PC-9 (cell line): ENCODE data around the gene ASB1. TPM values are rescaled to one million over a fixed set of nuclear protein-coding genes. Genes with fewer than 3 reads are reported as not detected.

Experiments used
- BruUV-seq: library from RNA; stranded (reverse); fragments of 400-500 nt; replicated peaks from 2 replicates; lab custom pipeline; 2021; lab: Mats Ljungman, UMichigan
- CTCF ChIA-PET: fragments of 300-600 bp; sonication (Branson Sonifier 250); formaldehyde crosslinking; loops from one replicate; lab custom pipeline; 2022; ENCODE audit warnings: antibody characterized with exemption; lab: Charles Lee
- POLR2A ChIA-PET: fragments of 300-600 bp; sonication (Branson Sonifier 250); formaldehyde crosslinking; loops from one replicate; lab custom pipeline; 2022; ENCODE audit warnings: antibody characterized with exemption; ENCODE audit not compliant: unreplicated experiment; lab: Charles Lee
- DNase-seq, 2 experiments: peaks; one replicate each; pipeline versions ENCODE4 v3.0.0 to v3.0.0-alpha.2; 2015 to 2022; ENCODE audit warnings: mixed read lengths in 1 of 2
- H2AFZ ChIP-seq: fragments of 200-600 bp; sonication (generic); 2 replicates; pipeline ENCODE4 v1.8.1; 2017; ENCODE audit warnings: antibody characterized with exemption
- H3F3A ChIP-seq: fragments of 200-600 bp; sonication (generic); 2 replicates; pipeline ENCODE4 v1.8.1; 2017; ENCODE audit warnings: antibody characterized with exemption, mild to moderate bottlenecking, low read depth; ENCODE audit not compliant: insufficient read depth
- H3K27ac ChIP-seq: fragments of 200-600 bp; sonication (generic); 2 replicates; pipeline ENCODE4 v1.6.1; 2016; ENCODE audit warnings: mixed run types
- H3K27me3 ChIP-seq: fragments of 200-600 bp; sonication (generic); 2 replicates; pipeline ENCODE4 v1.6.1; 2016; ENCODE audit warnings: low read depth, mixed run types; ENCODE audit not compliant: insufficient read depth
- H3K36me3 ChIP-seq: fragments of 200-600 bp; sonication (generic); 2 replicates; pipeline ENCODE4 v1.6.1; 2016; ENCODE audit warnings: low read depth, mixed run types
- H3K4me1 ChIP-seq: fragments of 200-600 bp; sonication (generic); replicated peaks from 2 replicates; pipeline ENCODE4 v1.6.1; 2016; ENCODE audit warnings: mixed run types; ENCODE audit not compliant: insufficient read depth
- H3K4me2 ChIP-seq: fragments of 200-600 bp; sonication (generic); 2 replicates; pipeline ENCODE4 v1.6.1; 2017; ENCODE audit warnings: mixed run types
- H3K4me3 ChIP-seq: fragments of 200-600 bp; sonication (generic); 2 replicates; pipeline ENCODE4 v1.6.1; 2016; ENCODE audit warnings: mixed run types
- H3K79me2 ChIP-seq: fragments of 200-600 bp; sonication (generic); 2 replicates; pipeline ENCODE4 v1.6.1; 2017; ENCODE audit warnings: low read depth, mixed run types
- H3K9me2 ChIP-seq: fragments of 200-600 bp; sonication (generic); 2 replicates; pipeline ENCODE4 v1.8.1; 2017; ENCODE audit warnings: mild to moderate bottlenecking; ENCODE audit not compliant: insufficient read depth
- H3K9me3 ChIP-seq: fragments of 200-600 bp; sonication (generic); 2 replicates; pipeline ENCODE4 v1.8.1; 2016; ENCODE audit warnings: low read depth; ENCODE audit not compliant: insufficient read depth
- H4K20me1 ChIP-seq: fragments of 200-600 bp; sonication (generic); 2 replicates; pipeline ENCODE4 v1.8.1; 2017; ENCODE audit not compliant: insufficient read depth
- EZH2 ChIP-seq: fragments of 200-600 bp; sonication (generic); IDR thresholded peaks from 2 replicates; pipeline ENCODE4 v1.8.0; 2017; ENCODE audit warnings: antibody characterized with exemption, low read depth
- intact Hi-C: fragments of 100-400 bp; cut with micrococcal nuclease; formaldehyde crosslinking; loops from one replicate; pipeline ENCODE4 v1.10.0; 2022; ENCODE audit not compliant: unreplicated experiment
- total RNA-seq: library from RNA; stranded (reverse); gene quantifications from 2 replicates; pipeline ENCODE4 v1.2.3, GENCODE V29; 2021
- TF ChIP-seq, protein P1 (sequence below): fragments of 200-600 bp; sonication (generic); conservative IDR thresholded peaks from 2 replicates; pipeline ENCODE4 v1.6.1; 2017; ENCODE audit warnings: mixed run types, antibody characterized with exemption, mild to moderate bottlenecking, moderate library complexity

ASB1 gene
- total RNA-seq, 1 experiment from 2014 or later = 56.7 TPM

DNA sequence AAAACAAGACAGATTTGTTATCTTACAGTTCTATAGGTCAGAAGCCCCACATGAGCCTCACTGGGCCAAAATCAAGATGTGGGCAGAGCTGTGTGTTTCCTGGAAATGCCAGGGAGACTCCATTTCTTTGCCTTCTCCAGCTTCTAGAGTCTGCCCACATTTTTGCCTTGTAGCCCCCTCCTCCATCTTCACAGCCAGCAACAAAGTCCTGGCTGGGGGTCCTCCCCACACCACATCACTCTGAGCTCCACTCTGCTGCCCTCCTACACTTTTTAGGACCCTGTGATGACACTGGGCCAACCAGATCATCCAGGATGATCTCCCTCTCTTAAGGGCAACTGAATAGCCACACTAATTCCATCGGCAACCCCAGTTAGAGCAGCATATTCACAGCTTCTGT is 34.3 kb downstream of the ASB1 start:
- Histone ChIP-seq H3K4me1 (no peaks in the 10 kb centered on the region), H3K36me3 (no peaks in the 10 kb centered on the region), H3F3A (no peaks in the 10 kb centered on the region), H4K20me1 (no peaks in the 10 kb centered on the region), H3K4me3 (no peak overlapping the region), H3K27ac (no peak overlapping the region), H3K9me2 (no peaks in the 10 kb centered on the region), H3K4me2 (no peak overlapping the region), H2AFZ (no peak overlapping the region), H3K79me2 (no peaks in the 10 kb centered on the region), H3K9me3 (peaks cover 4% of the 10 kb centered on the region; the same call in 1 of the 2 replicates), H3K27me3 (peaks cover 47% of the 10 kb centered on the region)
- ChIA-PET CTCF (interaction anchor here (0.6 to 0.7 kb wide), 2 partner anchors 194 to 201 kb away, joined by 4 to 19 read pairs; no protein-coding TSS in a partner anchor), POLR2A (interaction anchor here (0.6 kb wide), 1 partner anchor 354 kb away, joined by 3 read pairs; no protein-coding TSS in a partner anchor)
- intact Hi-C loops = no loop called here
- TF ChIP-seq, protein P1, sequence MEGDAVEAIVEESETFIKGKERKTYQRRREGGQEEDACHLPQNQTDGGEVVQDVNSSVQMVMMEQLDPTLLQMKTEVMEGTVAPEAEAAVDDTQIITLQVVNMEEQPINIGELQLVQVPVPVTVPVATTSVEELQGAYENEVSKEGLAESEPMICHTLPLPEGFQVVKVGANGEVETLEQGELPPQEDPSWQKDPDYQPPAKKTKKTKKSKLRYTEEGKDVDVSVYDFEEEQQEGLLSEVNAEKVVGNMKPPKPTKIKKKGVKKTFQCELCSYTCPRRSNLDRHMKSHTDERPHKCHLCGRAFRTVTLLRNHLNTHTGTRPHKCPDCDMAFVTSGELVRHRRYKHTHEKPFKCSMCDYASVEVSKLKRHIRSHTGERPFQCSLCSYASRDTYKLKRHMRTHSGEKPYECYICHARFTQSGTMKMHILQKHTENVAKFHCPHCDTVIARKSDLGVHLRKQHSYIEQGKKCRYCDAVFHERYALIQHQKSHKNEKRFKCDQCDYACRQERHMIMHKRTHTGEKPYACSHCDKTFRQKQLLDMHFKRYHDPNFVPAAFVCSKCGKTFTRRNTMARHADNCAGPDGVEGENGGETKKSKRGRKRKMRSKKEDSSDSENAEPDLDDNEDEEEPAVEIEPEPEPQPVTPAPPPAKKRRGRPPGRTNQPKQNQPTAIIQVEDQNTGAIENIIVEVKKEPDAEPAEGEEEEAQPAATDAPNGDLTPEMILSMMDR = no peak
- no peak for DNase-seq
- BruUV-seq = no TSS peak

DNA sequence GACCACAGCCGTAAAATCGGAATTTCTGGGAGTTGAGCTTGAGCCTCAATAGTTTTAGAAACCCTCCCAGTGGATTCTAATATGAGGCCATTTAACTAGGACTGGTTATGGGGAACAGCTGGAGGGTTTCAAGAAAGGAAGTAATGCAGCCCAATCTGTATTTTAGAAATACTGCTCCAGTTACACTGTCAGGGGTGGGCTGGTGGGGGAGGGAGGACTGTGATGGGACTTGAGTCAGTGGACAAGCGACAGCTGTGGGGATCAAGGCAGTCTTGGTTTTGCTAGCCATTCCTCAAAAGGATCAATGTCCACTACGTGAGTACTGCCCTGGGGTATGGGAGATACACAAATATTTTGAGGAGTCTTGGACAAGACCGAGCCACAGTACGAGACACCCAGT is 34.8 kb downstream of the ASB1 start:
- Histone ChIP-seq H3K27me3 (peaks cover 44% of the 10 kb centered on the region), H3K4me3 (no peak overlapping the region), H3K9me2 (no peaks in the 10 kb centered on the region), H3K4me2 (no peak overlapping the region), H3K36me3 (no peaks in the 10 kb centered on the region), H4K20me1 (no peaks in the 10 kb centered on the region), H3K9me3 (peaks cover 2% of the 10 kb centered on the region; the same call in 1 of the 2 replicates), H3F3A (no peaks in the 10 kb centered on the region), H3K27ac (no peak overlapping the region), H2AFZ (no peak overlapping the region), H3K79me2 (no peaks in the 10 kb centered on the region), H3K4me1 (no peaks in the 10 kb centered on the region)
- BruUV-seq = no TSS peak
- CTCF ChIA-PET = interaction anchor here (0.6 to 0.7 kb wide), 2 partner anchors 194 to 202 kb away, joined by 4 to 19 read pairs; no protein-coding TSS in a partner anchor
- intact Hi-C loops = no loop called here
- TF ChIP-seq EZH2 = no peak
- TF ChIP-seq, protein P1 = no peak
- POLR2A ChIA-PET = interaction anchor here (0.6 kb wide), 2 partner anchors 99 to 354 kb away, joined by 3 to 6 read pairs; no protein-coding TSS in a partner anchor
- DNase-seq = no peak

DNA sequence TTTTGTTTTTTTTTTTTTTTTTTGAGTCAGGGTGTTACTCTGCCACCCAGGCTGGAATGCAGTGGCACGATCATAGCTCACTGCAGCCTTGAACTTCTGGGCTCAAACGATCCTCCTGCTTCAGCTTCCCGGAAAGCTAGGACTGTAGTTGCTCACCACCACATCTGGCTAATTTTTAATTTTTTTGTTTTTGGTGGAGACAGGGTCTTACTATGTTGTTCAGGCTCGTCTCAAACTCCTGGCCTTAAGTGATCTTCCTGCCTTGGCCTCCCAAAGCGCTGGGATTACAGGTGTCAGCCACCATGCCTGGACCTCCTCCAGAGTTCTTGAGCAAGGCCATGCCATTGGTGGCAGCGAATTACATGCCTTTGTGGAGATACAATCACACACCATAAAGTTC is 35.2 kb downstream of the ASB1 start:
- no peak overlapping the region for H3K4me2 ChIP-seq
- H3K36me3 ChIP-seq = no peaks in the 10 kb centered on the region
- peaks cover 39% of the 10 kb centered on the region for H3K27me3 ChIP-seq
- intact Hi-C loops = loop anchor here (2.0 kb wide), 1 partner anchor 91 kb away; no protein-coding TSS in a partner anchor
- H3K79me2 ChIP-seq = no peaks in the 10 kb centered on the region
- no peaks in the 10 kb centered on the region for H3K9me2 ChIP-seq
- POLR2A ChIA-PET = interaction anchor here (0.6 kb wide), 2 partner anchors 100 to 353 kb away, joined by 3 to 6 read pairs; no protein-coding TSS in a partner anchor
- no peaks in the 10 kb centered on the region for H3K4me1 ChIP-seq
- H3K4me3 ChIP-seq = no peak overlapping the region
- TF ChIP-seq EZH2 = no peak
- TF ChIP-seq, protein P1 = no peak
- H2AFZ ChIP-seq = no peak overlapping the region
- no TSS peak for BruUV-seq
- CTCF ChIA-PET = no interaction called here
- no peaks in the 10 kb centered on the region for H3F3A ChIP-seq
- H3K9me3 ChIP-seq = no peaks in the 10 kb centered on the region; the same call in 1 of the 2 replicates
- no peak for DNase-seq
- H3K27ac ChIP-seq = no peak overlapping the region
- no peaks in the 10 kb centered on the region for H4K20me1 ChIP-seq
